GM18868 (cell line): ENCODE data around the gene LGI4.

ENCODE experiments used
- ATAC-seq: cut with Tn5 transposase; IDR thresholded peaks from one replicate; pipeline ENCODE4 v1.9.1; 2021; ENCODE audit warnings: mild to moderate bottlenecking, moderate library complexity; ENCODE audit not compliant: unreplicated experiment

Gene LGI4

DNA sequence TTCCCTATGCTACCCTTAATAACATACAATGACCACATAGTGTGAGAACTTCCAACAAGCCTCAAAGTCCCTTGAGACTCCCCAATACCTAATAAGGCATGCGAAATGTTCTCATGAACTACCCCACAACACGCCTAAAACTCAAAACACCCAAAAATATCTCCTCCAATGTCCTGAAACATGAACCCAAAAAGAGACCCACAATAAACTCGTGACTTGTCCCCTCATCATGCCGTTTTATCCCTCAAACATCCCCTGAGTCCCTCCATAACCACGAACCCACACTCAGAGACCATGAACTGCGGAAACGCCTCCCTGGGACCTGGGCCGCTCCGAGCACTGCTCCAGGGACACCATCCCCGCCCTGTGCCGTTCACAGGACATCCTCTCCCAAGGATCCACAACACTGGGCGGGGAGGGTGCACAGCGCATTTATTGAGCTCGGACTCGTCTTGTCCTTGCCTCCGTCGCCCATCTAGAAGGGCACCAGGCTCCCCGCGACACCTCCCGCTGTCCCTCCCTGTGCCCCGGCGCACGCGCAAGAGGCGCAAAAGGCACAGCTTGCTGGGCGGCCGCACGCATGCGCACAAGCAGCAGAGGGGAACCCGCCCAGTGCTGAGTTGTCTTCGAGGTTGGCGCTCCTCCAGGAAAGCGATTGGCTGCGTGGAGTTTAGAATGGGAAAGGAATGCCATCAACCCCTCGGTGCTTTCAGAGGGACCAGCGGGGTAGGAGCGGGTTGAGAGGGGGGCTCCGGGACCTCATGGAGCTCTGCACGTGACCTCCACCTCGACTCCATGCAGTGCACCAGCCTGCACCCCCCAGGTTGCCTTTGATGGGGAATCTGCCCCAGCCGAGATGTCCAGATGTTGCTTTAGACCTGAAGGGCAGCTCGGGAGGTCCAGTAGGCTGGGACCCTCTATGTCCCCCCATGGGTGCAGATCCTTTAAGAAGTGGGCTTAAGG is 10.5 kb downstream of the LGI4 start:
- ATAC-seq, result peak; percentile 57

DNA sequence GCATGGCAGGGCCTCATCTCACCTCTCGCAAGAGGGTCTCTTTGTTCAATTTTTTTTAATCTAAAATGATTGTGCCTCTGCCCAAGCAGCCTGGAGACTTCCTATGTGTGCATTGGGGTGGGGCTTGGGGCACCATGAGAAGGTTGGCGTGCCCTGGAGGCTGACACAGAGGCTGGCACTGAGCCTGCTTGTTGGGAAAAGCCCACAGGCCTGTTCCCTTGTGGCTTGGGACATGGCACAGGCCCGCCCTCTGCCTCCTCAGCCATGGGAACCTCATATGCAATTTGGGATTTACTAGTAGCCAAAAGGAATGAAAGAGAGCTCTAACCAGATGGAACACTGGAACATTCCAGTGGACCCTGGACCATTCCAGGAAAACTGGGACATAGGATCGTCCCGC is 11.3 kb downstream of the LGI4 start:
- no peak for ATAC-seq

DNA sequence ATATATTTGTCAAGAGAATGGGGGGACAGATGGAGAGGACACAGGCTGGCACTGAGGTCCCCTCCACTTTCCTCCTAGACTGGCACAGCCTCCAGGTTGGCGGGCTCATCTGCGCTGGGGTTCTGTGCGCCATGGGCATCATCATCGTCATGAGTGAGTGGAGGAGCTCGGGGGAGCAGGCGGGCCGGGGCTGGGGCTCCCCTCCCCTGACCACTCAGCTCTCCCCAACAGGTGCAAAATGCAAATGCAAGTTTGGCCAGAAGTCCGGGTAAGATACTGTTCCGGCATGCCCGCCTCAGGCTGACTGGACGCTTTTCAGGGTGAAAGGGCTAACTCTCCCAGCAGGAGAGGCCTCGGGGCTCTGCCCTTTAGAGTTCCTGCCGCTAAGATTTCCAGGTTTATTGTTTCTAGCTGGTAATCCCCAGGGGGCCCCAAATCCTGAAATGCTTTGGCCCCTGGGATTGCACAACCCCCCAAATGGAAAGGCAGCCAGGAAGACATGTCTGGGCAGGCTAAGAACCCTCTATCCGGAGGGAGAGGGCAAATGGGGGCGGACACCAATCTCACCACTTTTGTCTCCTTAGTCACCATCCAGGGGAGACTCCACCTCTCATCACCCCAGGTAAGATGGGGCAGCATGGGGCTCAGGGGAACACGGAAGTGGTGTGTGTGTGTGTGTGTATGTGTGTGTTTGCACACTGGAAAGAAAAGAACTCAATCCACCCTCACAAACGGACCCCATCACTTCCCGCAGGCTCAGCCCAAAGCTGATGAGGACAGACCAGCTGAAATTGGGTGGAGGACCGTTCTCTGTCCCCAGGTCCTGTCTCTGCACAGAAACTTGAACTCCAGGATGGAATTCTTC is 11.9 kb downstream of the LGI4 start:
- no peak for ATAC-seq

DNA sequence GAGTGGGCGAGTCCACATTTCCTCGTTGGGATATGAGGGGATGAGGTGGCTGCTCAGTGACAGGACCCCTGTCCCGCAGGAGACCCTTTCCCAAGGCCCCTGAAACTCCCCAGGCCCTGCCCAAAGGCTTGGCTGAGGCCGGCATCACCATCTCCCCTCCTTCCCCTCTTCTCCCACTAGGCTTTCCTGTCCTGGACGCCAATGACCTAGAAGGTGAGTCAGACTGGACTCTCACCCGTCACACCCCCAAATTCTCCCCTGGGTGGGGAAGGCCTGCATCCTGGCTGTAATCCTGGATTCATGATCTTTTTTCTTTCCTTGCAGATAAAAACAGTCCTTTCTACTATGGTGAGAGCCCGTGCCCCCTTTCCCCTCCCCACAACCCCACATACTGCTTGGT is 14.0 kb downstream of the LGI4 start:
- no peak for ATAC-seq

DNA sequence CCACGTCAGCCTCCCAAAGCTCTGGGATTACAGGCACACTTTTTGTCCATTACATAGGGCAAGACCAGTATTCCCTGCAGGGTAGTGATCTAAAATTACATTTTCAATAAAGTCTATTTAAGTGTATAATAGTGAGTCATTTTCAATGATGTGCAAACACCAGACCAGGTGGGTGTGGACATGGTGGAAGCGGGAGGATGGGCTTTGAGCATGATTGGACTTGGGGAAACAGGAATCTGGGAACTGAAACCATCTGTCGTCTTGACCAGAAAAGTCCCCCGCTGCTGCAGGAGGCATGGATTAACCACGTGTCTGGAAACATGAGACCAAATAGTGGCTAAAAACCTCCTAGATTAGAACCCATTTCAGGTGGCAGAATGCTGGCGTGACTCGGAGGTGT is 14.4 kb downstream of the LGI4 start:
- no peak for ATAC-seq

DNA sequence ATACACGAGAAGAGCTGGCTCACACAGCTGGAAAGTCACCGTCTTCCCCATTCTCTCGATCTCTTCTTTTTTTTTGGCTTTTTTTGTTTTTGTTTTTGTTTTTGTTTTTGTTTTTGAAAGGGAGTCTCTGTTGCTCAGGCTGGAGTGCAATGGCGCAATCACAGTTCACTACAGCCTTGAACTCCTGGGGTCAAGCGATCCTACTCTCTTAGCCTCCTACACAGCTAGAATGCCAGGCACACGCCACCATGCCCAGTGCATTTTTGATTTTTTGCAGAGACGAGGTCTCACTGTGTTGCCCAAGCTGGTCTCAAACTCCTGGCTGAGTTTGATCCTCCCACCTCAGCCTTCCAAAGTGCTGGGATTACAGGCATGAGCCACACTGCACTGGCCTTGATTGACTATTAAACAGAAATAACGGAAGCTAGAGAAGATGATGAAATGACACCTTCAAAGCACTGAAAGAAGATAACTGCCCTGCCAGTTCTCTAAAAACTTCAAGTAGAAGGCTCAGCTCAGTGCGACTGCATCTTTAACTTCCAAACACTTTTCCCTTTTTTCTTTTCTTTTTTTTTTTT is 15.2 kb downstream of the LGI4 start:
- ATAC-seq, result no peak

DNA sequence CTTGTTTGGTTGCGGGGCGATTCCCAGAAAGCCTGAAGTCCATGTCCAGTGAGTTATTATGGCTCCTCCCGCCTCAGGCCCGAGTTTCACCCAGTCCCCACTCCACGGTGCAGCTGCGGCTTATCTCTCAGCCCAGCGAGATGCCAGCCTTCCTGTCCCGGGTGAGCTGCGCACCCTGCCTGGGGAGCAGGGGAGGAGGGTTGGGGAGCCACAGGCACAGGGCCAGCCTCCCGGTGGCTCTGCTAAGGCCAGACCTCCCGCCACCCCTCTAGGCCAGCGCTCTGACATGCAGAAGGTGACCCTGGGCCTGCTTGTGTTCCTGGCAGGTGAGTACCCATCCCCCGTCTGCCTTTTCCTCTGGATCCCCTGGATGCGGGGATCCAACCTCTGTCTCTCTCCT is 15.8 kb downstream of the LGI4 start:
- ATAC-seq, result no peak

DNA sequence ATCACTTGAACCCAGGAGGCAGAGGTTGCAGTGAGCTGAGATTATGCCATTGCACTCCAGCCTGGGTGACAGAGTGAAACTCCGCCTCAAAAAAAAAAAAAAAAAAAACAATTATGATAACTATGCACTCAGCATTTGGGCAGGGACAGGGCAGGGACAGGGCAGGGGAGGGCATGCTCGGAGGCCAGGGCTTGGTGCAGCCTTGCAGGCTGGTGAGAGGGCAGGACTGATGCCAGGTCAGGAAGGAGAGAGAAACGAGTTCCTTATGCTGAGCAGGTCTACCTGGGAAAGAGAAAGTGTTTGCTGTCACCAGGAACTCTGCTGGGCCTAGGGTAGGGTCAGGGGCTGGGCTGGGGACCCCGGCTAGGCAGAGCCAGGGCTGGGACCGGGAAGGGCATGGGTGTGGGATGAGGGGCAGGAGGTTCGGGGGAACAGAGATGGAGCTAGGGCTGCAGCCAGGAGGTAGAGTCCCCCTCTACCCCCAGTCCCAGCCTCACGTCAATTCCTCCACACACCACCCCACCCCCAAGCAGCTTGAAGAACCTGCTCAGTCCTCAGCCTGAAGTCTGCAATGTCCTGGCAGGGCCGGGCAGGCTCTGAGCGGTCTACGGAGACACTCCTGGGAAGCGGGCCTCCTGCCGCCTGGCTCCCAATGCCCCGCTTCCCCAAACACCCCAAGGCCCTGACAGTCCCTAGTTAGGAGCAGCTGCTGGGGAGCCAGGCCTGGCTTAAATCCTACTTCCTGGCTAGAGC is 16.4 kb downstream of the LGI4 start:
- ATAC-seq, result no peak

DNA sequence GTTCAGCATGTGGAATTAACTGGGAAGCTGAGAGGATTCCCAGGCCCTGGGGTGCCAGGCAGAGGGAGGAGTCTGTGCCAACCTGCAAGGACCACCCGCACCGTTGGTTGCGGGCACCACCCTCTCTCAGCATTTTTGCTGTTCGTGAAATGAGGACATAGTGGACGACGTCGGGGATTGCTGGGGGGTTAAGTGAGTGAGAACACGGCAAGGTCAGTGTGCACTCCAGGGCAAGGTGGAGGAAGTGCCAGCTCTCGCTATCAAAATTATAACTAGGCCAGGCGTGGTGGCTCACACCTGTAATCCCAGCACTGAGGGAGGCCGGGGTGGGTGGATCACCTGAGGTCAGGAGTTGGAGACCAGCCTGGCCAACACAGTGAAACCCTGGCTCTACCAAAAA is 17.1 kb downstream of the LGI4 start:
- no peak for ATAC-seq

DNA sequence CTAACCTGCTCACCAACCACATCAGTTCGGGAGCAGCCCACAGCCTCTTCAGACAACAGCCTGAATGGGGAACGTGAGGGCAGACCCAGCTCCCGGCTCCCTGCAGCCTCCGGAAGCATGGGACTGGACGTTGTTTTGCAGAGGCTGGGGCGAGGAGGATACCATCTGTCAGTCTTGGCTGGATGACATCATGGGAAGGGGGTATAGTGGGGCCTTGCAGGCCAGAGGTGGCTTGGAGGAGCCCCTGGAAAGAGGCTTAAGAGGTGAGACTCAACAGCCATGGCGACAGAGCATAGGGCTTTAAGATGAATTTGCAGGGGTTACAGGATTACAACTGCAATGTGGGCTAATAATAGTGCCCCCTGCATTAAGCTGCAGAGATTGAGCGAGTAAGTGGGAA is 17.7 kb downstream of the LGI4 start:
- ATAC-seq, result no peak

DNA sequence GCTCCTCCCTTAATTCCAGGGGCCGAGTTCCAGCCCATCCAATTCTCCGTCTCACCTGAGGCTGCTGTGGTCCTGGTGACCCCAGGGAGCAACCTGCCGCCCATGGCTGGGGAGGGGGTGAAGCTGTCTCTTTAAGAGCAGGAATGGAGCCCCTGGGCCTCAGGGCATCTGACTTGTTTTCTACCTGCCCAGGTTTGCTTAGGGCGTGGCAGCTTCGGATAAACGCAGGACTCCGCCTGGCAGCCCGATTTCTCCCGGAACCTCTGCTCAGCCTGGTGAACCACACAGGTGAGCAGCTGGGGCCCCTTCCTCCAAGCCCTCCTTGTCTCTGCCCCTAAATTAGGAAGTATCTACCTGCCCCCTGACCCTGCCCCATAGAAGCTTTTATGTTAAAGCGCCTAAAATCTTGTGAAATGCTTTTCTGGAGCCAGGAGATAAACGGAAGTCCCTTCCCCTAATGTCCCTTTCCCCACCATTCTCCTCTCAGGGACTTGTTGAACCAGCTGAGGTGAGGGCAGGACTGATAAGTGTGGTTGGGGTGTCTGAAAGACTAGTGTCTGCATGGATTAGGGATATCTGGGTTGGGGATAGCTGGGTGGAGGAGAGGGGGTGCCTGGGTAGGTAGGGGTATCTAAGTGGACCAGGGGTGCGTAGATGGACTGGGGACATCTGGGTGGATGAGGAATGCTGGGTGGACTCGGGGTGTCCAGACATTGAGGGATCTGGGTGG is 18.6 kb downstream of the LGI4 start:
- ATAC-seq, result no peak

DNA sequence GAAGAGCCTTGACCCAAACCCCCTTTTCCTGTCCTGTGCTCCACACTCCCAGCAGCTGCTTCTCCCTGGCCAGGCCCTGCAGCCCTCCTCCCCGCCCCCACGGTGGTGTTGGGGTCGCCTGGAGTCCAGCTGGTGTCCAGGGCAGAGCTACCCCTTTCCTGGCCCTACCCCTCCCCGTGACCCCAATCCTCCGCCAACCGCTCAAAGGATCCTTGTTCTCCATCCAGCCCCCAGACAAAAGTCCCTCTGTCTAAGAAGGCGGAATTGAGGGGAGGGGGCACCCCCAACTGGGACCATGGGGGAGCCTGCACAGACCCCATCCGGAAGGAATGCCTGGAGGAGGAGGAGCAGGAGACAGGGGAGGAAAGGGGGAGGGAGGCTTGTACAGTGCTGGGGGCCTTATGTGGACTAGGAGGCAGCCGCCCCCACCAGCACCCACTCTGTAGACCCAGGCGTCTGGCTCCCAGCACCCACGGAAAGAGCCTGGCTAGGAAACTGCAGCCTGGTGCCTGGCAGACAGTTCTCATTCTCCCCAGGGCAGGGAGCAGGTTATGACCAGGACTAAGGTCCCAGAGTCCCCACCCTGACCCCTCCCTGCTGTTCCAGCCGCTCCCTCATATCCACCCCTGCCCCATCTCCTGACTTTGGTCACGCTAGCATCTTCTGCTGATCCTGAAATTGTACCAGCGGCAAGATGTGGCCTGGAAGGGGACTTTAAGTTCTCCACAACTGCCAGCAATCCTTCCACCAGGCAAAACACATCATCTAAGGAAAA is 19.5 kb downstream of the LGI4 start, which contains the start of gene FXYD3:
Gene FXYD3, plus strand, starts transcription at position 647 of the 775 bp plus-strand sequence. CDS start 3,554 bp downstream, outside the sequence.
- ATAC-seq, result no peak

DNA sequence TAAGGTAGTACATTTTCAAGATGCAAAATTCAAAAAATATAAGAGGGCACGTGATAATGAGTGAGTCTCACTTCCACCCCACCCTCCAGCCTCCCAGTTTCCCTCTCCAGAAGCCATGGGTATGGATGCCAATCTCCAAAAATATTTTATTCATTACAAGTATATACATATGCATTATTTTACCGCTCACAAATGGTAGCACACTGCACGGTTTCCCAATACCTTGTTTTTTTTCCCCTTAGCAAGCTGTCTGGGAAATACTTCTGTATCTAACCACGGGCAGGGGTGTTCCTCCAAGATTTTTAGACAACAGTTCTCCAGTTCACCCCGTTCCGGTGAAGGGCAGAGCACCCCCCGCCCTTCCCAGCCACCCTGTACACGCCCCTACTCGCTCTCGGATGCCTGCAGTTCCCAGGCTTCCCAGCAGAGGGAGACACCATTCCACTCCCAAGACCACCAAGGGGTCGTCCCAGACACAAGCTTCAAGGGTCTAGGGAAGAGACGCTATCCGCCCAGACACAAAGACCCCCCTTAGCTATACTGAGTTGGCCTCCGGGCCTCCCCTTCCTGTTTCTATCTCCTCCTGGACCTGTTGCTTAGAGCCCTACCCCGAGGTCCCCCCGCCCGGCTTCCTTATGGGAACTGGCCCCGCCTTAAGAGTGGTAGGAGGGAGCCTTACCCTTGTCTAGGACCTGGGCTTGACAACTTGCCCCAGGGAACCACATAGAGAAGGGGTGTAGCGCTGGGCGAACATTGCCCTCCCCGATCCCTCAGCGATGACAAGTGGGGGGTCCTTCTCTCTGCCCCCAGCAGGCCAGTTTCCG is 20.3 kb downstream of the LGI4 start:
- no peak for ATAC-seq

DNA sequence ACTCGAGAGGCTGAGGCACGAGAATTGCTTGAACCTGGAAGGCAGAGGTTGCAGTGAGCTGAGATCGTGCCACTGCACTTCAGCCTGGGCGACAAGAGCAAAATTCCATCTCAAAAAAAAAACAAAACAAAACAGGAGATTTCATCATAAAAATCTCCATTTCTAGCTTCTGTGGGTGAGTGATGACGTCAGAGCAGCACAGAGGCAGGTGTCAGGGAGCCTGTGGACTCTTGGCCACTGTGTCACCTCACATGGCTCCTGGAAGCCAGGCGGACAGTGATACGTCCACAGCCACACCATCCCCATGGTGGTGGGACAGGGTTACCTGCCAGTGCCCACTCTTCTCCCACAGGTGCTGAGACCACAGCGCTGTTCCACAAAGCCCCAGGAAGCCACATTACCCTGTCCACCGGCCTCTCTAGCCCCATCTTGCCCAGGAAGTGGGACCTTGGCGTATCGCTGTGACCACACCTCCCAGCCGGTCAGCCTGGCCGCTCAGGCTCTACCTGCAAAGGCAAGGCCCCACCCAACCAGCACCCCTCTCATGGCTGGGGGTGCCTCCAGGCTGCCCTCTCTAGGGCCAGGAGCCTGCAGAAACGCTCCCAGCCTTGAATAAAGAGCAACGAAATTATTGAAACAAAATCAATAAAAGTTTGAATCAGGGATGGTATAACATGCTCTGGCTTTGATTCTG is 21.7 kb downstream of the LGI4 start:
- no peak for ATAC-seq

DNA sequence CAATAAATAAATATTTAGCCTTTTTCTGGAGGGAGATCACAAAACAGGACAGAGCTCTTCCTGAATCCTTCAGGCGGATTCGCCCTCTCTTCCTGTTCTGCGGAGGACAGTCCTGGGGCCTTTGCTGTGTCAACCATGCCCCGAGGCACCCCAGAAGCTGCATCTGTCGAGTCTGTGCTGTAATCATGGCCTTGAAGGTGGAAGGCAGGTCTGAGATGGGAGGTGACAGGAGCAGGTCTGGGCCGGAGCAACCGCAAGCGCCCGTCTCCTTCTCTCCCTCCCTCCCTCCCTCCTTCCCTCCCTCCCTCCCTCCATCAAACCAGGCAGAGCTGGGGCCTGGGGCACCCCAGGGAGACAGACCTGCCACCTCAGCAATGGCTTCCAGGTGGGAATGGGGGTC is 23.9 kb downstream of the LGI4 start:
- no peak for ATAC-seq

DNA sequence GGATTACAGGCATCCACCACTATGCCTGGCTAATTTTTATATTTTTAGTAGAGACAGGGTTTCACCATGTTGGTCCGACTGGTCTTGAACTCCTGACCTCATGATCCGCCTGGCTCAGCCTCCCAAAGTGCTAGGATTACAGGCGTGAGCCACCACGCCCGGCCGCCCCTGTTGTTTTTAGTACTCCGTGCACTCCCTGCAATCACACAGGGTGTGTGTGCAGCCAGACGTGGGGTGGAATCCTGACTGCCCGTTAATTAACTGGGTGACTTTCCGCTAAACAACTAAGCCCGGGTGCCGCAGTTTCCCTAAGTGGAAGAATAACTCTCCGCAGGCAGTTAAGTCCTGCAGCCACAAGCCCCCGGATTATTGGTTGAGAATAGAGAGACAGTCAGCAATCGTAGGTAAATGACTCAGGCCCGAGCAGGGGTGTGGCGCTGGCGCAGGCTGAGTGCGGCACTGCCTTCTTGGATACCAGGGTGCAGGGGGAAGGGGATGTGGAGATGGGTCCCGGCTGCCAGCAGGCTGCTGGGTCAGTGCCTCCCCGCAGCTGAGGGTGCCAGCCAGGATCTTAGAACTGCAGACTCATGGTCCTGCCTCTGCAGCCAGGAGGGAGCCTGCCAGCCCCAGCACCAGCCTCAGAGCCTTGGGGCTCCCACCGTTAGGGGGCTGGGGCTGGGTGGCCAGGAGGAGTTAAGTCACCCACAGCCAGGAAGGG is 25.3 kb downstream of the LGI4 start:
- no peak for ATAC-seq

DNA sequence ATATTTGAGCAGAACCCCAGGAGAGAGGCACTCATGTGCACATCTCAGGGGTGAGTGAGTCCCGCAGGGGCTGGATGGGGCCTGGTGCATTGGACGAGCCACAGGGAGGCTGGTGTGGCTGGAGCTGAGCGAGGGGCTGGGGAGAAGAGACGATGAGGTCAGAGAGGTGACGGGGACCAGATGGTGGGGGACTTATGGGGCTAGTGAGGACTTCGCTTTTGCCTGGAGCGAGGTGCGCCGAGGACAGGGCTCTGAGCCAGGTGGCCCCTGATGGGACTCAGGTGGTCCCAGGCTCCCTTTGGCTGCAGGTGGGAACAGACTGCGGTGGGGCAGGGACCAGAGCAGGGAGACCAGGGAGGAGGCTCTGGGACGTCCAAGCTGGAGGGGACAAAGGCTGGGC is 26.1 kb downstream of the LGI4 start:
- no peak for ATAC-seq
